DOHH2 (cell line): ENCODE data around the gene IFNG.

Experiments
- EZH2phosphoT487 ChIP-seq: fragments of 200-600 bp; sonication (generic); IDR thresholded peaks from 2 replicates; pipeline ENCODE4 v1.6.1; 2017; ENCODE audit warnings: borderline replicate concordance, mild to moderate bottlenecking, antibody characterized with exemption, low read length, moderate library complexity, mixed read lengths
- TF ChIP-seq, protein P1 (sequence below): fragments of 200-600 bp; sonication (generic); IDR thresholded peaks from one replicate; pipeline ENCODE4 v1.5.1; 2014; ENCODE audit warnings: antibody characterized with exemption, mild to moderate bottlenecking, low read depth, low read length; ENCODE audit not compliant: poor library complexity, severe bottlenecking

GRCh38 chr12:68162374-68162773 is 2.8 kb upstream of the IFNG start:
- TF ChIP-seq, protein P1, sequence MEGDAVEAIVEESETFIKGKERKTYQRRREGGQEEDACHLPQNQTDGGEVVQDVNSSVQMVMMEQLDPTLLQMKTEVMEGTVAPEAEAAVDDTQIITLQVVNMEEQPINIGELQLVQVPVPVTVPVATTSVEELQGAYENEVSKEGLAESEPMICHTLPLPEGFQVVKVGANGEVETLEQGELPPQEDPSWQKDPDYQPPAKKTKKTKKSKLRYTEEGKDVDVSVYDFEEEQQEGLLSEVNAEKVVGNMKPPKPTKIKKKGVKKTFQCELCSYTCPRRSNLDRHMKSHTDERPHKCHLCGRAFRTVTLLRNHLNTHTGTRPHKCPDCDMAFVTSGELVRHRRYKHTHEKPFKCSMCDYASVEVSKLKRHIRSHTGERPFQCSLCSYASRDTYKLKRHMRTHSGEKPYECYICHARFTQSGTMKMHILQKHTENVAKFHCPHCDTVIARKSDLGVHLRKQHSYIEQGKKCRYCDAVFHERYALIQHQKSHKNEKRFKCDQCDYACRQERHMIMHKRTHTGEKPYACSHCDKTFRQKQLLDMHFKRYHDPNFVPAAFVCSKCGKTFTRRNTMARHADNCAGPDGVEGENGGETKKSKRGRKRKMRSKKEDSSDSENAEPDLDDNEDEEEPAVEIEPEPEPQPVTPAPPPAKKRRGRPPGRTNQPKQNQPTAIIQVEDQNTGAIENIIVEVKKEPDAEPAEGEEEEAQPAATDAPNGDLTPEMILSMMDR, result no peak
- TF ChIP-seq EZH2phosphoT487, result no peak
